ENCODE results near the gene CGA.
"Not testable (repeated sequence)": the region's sequence is repeated elsewhere in the genome, so short reads cannot be mapped to it uniquely, and the experiment has no call there.

Gene CGA

DNA sequence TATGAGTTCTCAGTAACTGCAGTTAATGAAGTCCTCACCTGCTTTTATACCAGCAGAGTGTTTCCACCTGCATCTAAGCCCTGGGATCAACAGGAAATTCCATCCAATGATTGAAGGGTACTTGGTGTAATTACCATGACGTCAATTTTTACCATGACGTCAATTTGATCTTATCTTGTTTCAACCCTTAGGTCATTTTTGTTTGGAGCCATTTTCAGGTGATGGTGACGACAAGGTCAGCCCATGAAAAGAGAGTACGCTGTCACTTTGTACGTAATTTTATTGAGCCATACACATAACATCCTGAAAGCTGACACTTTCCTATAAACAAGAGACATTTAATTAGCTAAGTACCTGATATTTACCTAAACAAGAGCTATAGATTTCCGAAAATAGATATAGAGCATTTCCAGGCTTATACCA lies at the start of gene CGA:
TSS of gene CGA (minus strand) at position 20 of the 423 bp plus-strand sequence. CDS start 6,906 bp downstream, outside the sequence.
- no peak for DNase-seq (ENCODE audit: low read depth in 2 of 3, low spot score in 2 of 3)

DNA sequence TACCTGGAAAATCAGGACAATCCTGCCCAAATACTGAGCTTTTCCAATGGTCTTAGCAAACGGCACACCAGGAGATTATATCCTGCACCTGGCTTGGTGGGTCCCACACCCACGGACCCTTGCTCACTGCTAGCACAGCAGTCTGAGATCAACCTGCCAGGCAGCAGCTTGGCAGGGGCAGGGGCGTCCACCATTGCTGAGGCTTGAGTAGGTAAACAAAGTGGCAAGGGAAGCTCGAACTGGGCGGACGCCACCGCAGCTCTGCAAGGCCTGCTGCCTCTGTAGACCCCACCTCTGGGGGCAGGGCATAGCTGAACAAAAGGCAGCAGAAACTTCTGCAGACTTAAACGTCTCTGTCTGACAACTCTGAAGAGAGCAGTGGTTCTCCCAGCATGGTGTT lies 45.0 kb upstream of the CGA start:
- DNase-seq (ENCODE audit: low read depth in 2 of 3, low spot score in 2 of 3) = not testable (repeated sequence)

DNA sequence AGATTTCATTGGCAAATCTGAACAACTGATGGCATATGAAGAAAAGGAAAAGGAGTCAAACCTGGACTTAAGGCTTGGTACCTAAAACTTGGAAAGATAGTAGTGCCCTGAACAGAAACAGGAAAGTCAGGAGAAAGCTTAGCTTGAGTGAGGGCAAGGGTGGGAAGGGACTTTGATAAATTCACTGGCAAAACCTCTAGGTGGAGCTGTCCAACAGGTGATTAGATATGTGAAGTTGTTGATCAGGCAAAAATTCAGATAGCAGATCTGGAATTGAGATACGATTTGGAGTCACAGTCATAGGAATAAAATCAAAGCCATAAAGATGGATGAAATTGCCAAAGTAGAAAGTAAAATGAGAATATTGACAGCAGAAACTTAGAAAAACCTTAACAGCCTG lies 44.3 kb upstream of the CGA start:
- DNase-seq (ENCODE audit: low read depth in 2 of 3, low spot score in 2 of 3) = no peak

DNA sequence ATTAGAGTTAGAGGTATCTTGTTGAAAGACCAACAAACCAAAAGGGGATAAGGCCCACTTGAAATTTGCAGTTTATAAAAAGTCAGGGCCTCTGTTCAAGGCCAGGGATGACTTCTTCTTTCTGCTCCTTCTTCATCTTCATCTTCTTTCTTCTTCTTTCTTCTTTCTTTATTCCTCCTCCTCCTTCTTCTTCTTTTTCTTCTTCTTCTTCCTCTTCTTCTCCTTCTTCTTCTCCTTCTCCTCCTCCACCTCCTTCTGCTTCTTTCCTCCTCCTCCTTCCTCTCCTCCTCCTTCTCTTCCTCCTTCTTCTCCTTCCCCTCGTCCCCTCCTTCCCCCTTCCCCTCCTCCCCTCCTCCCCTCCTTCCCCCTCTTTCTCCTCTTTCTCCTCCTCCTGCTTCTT lies 42.1 kb upstream of the CGA start:
- no peak for DNase-seq (ENCODE audit: low read depth in 2 of 3, low spot score in 2 of 3)

DNA sequence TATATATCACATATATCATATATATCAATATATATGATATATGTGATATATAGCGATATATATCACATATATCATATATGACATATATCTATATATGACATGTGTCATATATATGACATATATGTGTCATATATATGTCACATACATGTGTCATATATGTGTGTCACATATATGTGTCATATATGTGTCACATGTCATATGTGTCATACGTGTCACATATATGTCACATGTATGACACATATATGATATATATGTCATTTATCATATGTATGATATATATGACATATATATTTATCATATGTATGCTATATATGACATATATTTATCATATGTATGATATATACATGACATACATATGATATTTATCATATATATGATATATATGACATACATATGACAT lies 32.8 kb upstream of the CGA start:
- no peak for DNase-seq (ENCODE audit: low read depth in 2 of 3, low spot score in 2 of 3)

DNA sequence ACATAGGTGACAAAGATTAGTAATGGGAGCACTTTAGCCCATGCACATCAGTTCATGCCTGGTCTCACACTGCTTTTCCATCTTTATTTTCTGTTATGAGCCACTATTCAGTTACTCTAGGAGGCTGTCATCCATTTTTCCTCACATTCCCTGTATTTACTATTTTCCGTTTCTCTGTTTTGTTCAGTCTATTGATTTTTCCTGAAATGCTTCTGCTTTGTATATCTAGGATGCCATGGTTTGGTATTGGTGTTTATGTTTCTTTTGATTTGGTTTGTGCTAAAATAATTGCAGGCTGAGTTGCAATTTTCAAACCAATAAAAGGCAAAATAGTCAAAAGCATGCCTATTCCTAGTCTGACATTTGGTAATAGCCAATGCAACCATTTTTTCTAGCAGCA lies 31.6 kb upstream of the CGA start:
- DNase-seq (ENCODE audit: low read depth in 2 of 3, low spot score in 2 of 3) = no peak

DNA sequence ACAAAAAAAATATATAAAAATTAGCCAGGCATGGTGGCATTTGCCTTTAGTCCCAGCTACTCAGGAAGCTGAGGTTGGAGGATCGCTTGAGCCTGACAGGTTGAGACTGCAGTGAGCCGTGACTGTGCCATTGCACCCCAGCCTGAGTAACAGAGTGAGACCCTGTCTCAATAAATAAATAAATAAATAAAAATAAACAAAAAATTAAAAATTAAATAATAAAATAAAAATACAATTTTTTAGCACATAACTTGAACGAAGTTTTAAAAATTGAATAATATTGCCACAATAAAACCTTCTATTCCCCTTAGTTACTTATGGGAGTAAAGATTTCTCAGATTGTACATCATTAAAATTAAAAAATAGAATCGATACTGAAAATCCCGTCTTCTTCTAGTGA lies 29.2 kb upstream of the CGA start:
- no peak for DNase-seq (ENCODE audit: low read depth in 2 of 3, low spot score in 2 of 3)

DNA sequence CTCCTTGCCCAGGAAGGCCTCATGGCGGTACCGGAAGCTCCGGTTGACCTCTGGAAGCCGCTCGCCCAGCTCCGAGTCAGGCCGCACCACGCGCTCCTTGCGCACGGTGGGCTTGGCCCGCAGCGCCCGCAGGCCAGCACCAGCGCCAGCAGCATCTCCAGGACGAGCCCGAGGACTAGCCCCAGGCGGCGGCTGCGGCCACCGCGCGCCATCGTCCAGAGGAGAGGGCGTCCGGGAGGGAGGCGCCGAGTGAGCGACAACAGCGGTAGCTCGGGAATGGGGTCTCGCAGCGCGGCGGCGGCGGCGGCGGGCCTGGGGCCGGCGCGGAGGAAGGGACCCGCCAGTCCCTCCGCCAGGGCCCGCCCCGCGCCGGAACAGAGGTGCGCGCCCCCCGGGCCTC lies 27.6 kb upstream of the CGA start:
- DNase-seq (ENCODE audit: low read depth in 2 of 3, low spot score in 2 of 3) = no peak

DNA sequence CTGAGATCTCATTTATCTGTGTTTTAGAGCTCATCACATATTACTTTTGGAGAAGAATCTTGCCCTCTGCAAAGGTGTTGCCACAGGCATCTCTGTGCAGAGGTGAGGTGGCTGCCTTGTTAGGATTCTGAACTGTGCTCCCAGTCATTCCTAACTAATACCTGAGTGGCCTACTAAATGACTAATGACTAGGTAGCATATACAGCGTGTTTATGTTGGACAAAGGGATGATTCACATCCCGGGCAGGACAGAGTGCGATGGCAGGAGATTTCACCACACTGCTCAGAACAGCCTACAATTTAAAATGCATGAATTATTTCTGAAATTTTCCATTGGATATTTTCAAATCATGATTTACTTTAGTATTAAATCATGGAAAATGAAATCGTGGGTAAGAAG lies 23.1 kb upstream of the CGA start:
- DNase-seq (ENCODE audit: low read depth in 2 of 3, low spot score in 2 of 3) = no peak

DNA sequence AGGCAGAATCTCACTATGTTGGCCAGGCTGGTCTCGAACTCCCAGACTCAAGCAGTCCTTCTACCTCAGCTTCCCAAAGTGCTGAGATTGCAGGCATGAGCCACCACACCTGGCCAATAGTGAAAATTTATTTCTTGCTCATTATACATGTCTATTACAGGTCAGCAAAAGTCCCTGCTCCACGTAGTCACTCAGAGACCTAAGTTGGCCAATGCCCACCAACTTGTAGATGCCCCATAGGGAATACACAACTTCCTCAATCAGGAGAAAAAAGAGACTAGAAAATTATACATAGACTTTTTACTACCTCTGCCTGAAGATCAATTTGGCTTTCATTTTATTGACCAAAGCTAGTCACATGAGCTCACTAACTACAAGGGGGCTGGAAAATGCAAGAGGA lies 22.0 kb upstream of the CGA start:
- no peak for DNase-seq (ENCODE audit: low read depth in 2 of 3, low spot score in 2 of 3)

DNA sequence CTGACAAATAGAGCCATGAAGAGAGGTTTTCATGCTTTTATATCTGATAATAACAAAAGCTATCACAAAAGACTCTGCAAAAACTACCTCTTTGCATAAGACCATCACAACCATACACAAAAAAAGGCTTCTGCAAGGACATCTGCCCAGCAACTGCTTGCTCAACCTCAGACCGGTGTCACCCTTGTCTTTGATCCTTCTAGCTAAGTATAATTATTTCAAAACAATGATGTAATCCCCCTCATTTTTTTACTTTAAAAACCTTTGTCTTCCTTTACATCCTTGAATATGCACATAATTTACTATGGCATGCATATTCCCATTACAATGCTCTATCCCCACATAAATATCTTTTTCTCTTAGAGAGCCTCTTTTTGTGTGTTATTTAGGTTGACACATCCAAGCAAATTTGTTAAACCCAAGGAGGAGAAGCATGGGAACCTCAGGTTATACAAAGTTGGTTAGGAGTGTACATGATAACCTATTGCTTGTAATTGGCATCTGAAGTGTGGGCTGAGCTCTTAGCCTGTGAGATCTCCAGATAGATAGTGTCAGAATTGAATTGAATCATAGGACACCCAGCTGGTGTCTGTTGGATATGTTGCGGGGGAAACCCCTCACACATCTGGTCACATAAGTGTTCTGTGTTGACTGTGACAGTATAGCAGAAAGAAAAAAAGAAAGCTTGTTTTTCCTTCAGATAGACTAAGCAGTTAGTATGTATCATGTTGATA lies 20.7 kb upstream of the CGA start:
- DNase-seq (ENCODE audit: low read depth in 2 of 3, low spot score in 2 of 3) = no peak

DNA sequence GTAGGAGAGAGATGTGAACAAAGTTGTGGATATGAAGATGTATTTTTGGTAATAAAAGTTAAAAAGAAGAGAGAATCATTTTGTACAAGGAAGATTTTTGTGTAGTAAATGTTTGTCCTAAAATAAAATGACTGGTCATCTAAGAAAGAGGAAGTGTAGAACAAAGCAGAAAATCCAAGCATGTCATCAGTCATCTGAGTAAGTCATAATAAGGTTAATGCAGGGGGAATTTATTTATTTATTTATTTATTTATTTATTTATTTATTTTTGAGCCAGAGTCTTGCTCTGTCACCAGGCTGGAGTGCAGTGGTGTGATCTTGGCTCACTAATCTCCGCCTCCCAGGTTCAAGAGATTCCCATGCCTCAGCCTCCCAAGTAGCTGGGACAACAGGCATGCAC lies 15.7 kb upstream of the CGA start:
- DNase-seq (ENCODE audit: low read depth in 2 of 3, low spot score in 2 of 3) = no peak

DNA sequence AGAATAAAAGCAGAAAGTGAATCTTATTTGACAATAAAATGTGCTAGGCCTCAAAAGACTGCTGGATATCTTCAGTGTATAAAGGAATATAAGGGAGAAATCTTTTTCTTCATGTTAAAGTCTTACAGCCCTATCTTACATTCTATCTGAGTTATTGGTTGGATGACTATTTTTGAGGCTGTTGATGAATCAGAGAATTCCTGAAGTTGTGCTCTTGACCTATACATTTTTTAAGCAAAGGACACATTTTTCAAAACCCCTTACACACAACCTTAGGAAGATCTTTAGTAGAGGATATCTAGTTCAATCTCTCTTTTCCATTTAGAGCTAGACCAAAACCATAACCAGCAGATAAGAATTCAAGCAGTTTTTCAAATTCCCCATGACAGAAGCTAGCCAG lies 10.9 kb upstream of the CGA start:
- no peak for DNase-seq (ENCODE audit: low read depth in 2 of 3, low spot score in 2 of 3)

DNA sequence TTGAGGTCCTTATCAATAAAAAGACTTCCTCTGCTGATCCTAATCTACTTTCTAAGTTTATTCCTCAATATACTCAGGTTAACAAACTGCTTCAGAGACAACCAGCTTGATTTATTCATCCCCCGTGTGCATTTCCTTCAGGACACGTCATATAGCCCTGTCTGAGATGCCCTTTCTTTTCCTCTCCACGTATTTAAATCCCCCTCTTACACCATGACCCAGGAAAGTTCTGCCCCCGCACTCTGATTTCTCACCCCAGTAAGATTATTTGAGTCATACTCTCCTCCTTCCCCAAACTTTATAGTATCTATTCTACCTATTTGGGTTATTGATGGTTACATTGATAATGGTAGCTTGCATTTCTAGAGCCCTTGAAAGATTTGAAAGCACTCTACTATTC lies 9.8 kb upstream of the CGA start:
- no peak for DNase-seq (ENCODE audit: low read depth in 2 of 3, low spot score in 2 of 3)

DNA sequence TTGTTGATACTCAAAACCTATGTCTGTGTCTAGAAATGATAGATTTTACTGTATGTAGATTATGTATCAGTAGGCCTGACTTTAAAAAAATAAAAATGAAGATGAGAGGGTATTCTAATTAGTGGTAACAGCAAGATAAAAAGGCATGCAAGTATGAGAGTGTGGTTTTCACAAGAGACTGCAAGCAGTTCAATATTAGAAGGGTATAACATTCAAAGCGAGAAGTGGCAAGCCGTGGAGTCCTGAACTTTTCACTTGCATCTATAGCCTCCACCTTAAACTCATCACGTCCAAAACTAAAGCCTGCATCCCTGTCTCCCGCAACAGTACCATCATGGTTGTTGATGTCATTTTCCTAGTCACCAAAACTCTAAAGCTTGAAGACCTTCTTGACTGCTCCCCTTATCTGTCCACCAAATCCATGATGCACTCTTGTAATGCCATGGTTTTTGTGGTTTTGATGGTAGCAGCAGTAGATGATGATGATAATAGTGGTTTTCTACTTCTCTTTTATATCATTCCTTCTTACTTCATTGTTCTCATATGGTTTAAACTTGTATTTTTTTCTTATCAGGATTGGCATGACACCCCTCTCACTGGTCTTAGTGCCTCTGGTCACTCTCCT lies 9.2 kb upstream of the CGA start:
- no peak for DNase-seq (ENCODE audit: low read depth in 2 of 3, low spot score in 2 of 3)

DNA sequence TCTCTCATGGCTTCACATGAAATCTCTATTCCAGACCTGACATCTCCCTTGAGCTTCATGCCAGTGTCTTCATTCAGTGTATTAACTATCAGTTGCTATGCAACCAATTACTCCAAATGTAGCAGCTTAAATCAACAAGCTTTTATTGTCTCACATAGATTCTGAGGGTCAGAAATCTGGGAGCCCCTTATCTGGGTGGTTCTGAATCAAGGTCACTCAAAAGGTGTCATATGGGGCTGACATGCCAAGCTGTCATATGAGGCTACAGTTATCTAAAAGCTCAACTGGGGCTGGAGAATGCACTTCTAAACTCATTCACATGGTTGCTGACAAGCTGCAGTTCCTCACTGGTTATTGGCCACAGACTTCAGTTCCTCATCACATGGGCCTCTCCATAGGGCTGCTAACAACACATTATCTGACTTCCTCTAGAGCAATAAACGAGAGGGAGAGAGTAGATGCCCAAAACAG lies 7.3 kb upstream of the CGA start:
- DNase-seq (ENCODE audit: low read depth in 2 of 3, low spot score in 2 of 3) = no peak

DNA sequence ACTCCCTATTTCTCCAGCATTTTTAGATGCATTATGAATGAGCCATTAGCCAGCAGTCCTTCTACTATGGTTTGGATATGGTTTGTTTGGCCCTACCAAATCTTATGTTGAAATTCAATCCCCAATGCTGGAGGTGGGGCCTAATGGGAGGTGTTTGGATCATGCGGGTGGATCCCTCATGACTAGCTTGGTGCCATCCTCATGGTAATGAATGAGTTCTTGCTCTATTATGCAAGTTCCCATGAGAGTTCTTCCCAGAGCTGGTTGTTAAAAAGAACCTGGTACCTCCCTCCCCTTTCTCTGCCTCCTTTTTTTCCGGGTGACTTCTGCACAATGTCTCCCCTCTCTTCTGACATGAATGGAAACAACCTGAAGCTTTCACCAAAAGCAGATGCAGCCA lies 6.2 kb upstream of the CGA start:
- DNase-seq (ENCODE audit: low read depth in 2 of 3, low spot score in 2 of 3) = no peak

DNA sequence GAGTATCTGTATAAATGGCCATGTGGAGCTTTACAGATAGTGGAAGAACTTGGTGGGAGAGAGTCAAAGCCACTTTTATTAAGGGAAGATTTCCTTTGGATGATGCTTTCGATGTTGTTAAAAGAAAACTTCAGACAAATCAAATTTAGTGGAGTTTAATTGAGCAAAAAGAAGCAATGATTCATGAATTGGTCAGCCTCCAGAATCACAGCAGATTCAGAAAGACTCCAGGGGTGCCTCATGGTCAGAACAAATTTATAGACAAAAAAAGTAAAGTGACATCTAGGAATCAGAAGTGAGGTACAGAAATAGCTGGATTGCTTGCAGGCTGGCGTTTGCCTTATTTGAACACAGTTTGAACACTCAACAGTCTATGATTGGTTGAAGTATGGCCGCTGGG lies 5.3 kb upstream of the CGA start:
- DNase-seq (ENCODE audit: low read depth in 2 of 3, low spot score in 2 of 3) = no peak

DNA sequence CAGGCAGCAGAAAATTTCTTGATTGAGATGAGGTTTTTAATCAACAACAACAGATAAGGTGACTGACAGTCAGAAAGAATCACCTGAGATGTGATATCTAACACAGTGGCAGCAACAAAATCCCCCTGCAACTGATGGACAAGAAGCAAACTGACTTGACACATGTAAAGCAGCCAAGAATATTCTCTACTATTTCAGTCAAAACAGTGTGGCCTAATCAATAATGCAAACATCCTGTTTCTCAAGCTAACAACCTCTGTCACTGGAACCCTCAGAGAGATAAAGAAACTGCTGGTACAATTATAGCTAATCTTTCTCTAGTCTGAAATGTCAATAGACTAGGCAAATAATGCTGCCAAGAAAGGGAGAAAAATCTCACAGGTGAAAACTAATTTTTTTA lies 4.6 kb upstream of the CGA start:
- DNase-seq (ENCODE audit: low read depth in 2 of 3, low spot score in 2 of 3) = no peak

DNA sequence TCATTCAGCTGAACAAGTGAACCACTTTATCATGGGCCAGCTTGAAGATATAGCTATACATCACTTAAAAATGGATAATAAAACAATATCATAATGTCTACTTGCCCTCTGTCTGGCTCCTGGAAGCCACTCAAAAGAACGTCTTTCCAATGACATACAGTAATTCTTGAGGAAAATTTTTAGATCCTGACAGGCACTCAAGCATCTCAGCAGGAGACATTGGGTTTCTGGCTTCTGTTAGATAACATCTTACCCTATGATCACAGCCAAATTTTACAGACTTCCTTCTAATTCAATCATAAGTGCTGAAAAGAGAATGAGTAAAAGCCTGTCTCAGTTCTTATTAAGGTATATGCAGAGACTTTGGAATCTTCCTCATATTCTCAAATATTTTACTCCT lies 330 bp downstream of the CGA start:
- DNase-seq (ENCODE audit: low read depth in 2 of 3, low spot score in 2 of 3) = no peak

DNA sequence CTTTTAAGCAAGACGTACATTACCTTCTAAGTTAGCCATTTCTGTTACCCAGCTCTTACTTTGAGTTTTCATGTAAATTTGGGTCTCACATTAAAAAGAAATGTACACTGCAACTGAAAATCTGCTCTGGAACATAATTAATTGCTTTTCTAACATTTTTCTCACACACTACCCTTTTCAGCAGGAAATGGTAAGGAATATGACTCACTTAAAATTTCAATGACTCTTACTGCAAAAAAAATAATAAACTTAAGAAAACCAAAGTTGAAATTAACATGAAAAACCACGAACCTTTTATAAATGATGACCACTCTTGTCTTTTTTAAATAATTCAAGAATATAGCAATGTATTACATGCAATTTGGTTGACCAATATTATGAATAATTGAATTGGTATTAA lies 1.3 kb downstream of the CGA start:
- DNase-seq (ENCODE audit: low read depth in 2 of 3, low spot score in 2 of 3) = no peak

DNA sequence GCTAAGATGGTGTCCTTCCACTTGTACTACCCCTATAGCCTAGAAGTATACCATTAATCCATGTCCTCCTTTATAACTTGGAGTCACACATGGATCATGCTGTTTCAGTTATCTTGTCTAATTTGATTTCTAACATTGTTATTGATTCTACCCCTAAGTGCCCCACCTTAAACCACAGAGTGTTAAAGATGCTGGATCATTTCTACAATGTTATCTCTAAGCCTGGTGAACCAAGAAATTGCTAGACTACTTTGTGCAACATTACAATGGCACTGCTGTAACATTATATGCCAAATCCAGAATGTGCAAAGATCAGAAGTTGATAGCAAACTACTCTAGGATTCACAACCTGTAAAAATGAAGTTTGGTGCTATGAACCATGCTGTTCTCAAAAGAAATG lies 1.7 kb downstream of the CGA start:
- no peak for DNase-seq (ENCODE audit: low read depth in 2 of 3, low spot score in 2 of 3)

DNA sequence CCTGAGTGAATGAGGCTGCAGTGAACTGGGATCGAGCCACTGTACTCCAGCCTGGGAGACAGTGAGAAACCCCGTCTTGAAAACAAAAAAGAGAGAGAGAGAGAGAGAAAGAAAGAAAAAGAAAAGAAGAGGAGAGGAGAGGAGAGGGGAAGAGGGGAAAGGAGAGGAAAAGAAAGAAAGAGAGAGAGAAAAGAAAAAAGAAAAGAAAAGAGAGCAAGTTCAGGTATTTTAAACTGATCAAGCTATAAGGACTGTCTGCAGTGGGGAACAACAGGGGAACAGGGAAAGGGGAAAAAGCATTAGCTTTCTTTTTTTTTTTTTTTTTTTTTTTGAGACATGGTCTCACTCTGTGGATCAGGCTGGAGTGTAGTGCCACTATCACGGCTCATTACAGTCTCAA lies 2.5 kb downstream of the CGA start:
- DNase-seq (ENCODE audit: low read depth in 2 of 3, low spot score in 2 of 3) = no peak
